HUES6 (cell line): ENCODE results near the gene GPX1.
A peak's percentile ranks its signal among the peaks of the same experiment; 100 is the strongest.
"Not testable (repeated sequence)": the region's sequence is repeated elsewhere in the genome, so short reads cannot be mapped to it uniquely, and the experiment has no call there.

Experiments used
- H3K27ac ChIP-seq: 2 replicates; pipeline ENCODE4 v1.7.0; 2013; ENCODE audit warnings: low read depth, mild to moderate bottlenecking, low read length, inconsistent platforms
- H3K27me3 ChIP-seq: 2 replicates; pipeline ENCODE4 v1.6.1; 2013; ENCODE audit warnings: low read length; ENCODE audit not compliant: control insufficient read depth, insufficient read depth
- H3K36me3 ChIP-seq: 2 replicates; pipeline ENCODE4 v1.6.1; 2013; ENCODE audit warnings: low read length; ENCODE audit not compliant: control insufficient read depth, insufficient read depth
- H3K4me1 ChIP-seq: 2 replicates; pipeline ENCODE4 v1.6.1; 2013; ENCODE audit warnings: low read length; ENCODE audit not compliant: control insufficient read depth, insufficient read depth
- H3K4me3 ChIP-seq: 2 replicates; pipeline ENCODE4 v1.5.1; 2013; ENCODE audit warnings: low read depth, low read length
- H3K9ac ChIP-seq: one replicate; pipeline ENCODE4 v1.6.1; 2013; ENCODE audit warnings: mild to moderate bottlenecking, low read length
- H3K9me3 ChIP-seq: 2 replicates; pipeline ENCODE4 v1.6.1; 2013; ENCODE audit warnings: low read depth, low read length; ENCODE audit not compliant: control insufficient read depth, insufficient read depth

GPX1 gene

GRCh38 chr3:49339941-49340800 is 18.0 kb downstream of the GPX1 start, which contains the start of gene USP4:
Gene USP4 (minus strand): TSS chr3:49340053. CDS start chr3:49340024, 29 bp downstream.
- no peaks in the 10 kb centered on the region for H3K9me3 ChIP-seq
- H3K9ac ChIP-seq: peak within 1 kb of the TSS; percentile 91
- H3K4me1 ChIP-seq: peaks cover 14% of the 10 kb centered on the region
- H3K27me3 ChIP-seq: no peaks in the 10 kb centered on the region
- peaks cover 7% of the 10 kb centered on the region; the same call in 1 of the 2 replicates for H3K36me3 ChIP-seq
- peak within 1 kb of the TSS; percentile 67 for H3K4me3 ChIP-seq
- H3K27ac ChIP-seq: peak within 1 kb of the TSS; percentile 63

- peaks cover 14% of the 10 kb centered on the region for H3K4me1 ChIP-seq
- H3K27me3 ChIP-seq: no peaks in the 10 kb centered on the region
- peak overlapping the region; percentile 91 for H3K9ac ChIP-seq
- H3K9me3 ChIP-seq: no peaks in the 10 kb centered on the region
- peaks cover 13% of the 10 kb centered on the region for H3K36me3 ChIP-seq
- peak overlapping the region; percentile 63; the same call in 1 of the 2 replicates for H3K27ac ChIP-seq
- H3K4me3 ChIP-seq: peak overlapping the region; percentile 67
Measured at GRCh38 chr3:49339581-49339940, 18.6 kb downstream of the GPX1 start.

GRCh38 chr3:49333916-49334633 is 24.1 kb downstream of the GPX1 start:
- Histone ChIP-seq H3K36me3 (peaks cover 44% of the 10 kb centered on the region), H3K9ac (no peak overlapping the region), H3K27me3 (no peaks in the 10 kb centered on the region), H3K9me3 (no peaks in the 10 kb centered on the region), H3K4me1 (peaks cover 1% of the 10 kb centered on the region; the same call in 1 of the 2 replicates), H3K4me3 (no peak overlapping the region), H3K27ac (no peak overlapping the region)

GRCh38 chr3:49333091-49333490 is 25.1 kb downstream of the GPX1 start:
- Histone ChIP-seq H3K36me3 (peaks cover 44% of the 10 kb centered on the region), H3K4me1 (no peaks in the 10 kb centered on the region), H3K9me3 (no peaks in the 10 kb centered on the region), H3K9ac (no peak overlapping the region), H3K27me3 (no peaks in the 10 kb centered on the region), H3K4me3 (no peak overlapping the region), H3K27ac (no peak overlapping the region)

- Histone ChIP-seq H3K4me3 (no peak overlapping the region), H3K27ac (no peak overlapping the region), H3K9ac (no peak overlapping the region), H3K4me1 (no peaks in the 10 kb centered on the region), H3K9me3 (no peaks in the 10 kb centered on the region), H3K27me3 (no peaks in the 10 kb centered on the region), H3K36me3 (peaks cover 57% of the 10 kb centered on the region)
Measured at GRCh38 chr3:49329186-49329585, 29.0 kb downstream of the GPX1 start.

GRCh38 chr3:49328350-49328749 is 29.8 kb downstream of the GPX1 start:
- H3K4me1 ChIP-seq, H3K4me3 ChIP-seq, H3K9ac ChIP-seq, H3K27me3 ChIP-seq, H3K27ac ChIP-seq, H3K9me3 ChIP-seq: not testable (repeated sequence)
- H3K36me3 ChIP-seq: peaks cover 59% of the 10 kb centered on the region

- no peak overlapping the region for H3K27ac ChIP-seq
- H3K36me3 ChIP-seq: peaks cover 55% of the 10 kb centered on the region
- H3K9me3 ChIP-seq: no peaks in the 10 kb centered on the region
- H3K27me3 ChIP-seq: no peaks in the 10 kb centered on the region
- H3K9ac ChIP-seq: no peak overlapping the region
- H3K4me3 ChIP-seq: no peak overlapping the region
- no peaks in the 10 kb centered on the region for H3K4me1 ChIP-seq
Measured at GRCh38 chr3:49327485-49327884, 30.7 kb downstream of the GPX1 start.

GRCh38 chr3:49324768-49325167 is 33.4 kb downstream of the GPX1 start:
- H3K9me3 ChIP-seq: no peaks in the 10 kb centered on the region
- no peaks in the 10 kb centered on the region for H3K4me1 ChIP-seq
- no peak overlapping the region for H3K9ac ChIP-seq
- H3K27ac ChIP-seq: no peak overlapping the region
- peaks cover 60% of the 10 kb centered on the region for H3K36me3 ChIP-seq
- H3K4me3 ChIP-seq: no peak overlapping the region
- H3K27me3 ChIP-seq: no peaks in the 10 kb centered on the region

GRCh38 chr3:49316696-49317457 is 41.3 kb downstream of the GPX1 start:
- no peak overlapping the region for H3K9ac ChIP-seq
- H3K4me3 ChIP-seq: no peak overlapping the region
- no peaks in the 10 kb centered on the region for H3K27me3 ChIP-seq
- H3K27ac ChIP-seq: no peak overlapping the region
- H3K4me1 ChIP-seq: no peaks in the 10 kb centered on the region
- H3K9me3 ChIP-seq: no peaks in the 10 kb centered on the region
- peaks cover 33% of the 10 kb centered on the region for H3K36me3 ChIP-seq

GRCh38 chr3:49313896-49314688 is 44.1 kb downstream of the GPX1 start:
- H3K27ac ChIP-seq: no peak overlapping the region
- H3K36me3 ChIP-seq: peaks cover 35% of the 10 kb centered on the region
- no peaks in the 10 kb centered on the region for H3K4me1 ChIP-seq
- H3K27me3 ChIP-seq: no peaks in the 10 kb centered on the region
- H3K9me3 ChIP-seq: no peaks in the 10 kb centered on the region
- no peak overlapping the region for H3K9ac ChIP-seq
- no peak overlapping the region for H3K4me3 ChIP-seq
